ENCODE data around the gene MRPL14. TPM values are rescaled to one million over a fixed set of nuclear protein-coding genes. Genes with fewer than 3 reads are reported as not detected.

Gene MRPL14
- total RNA-seq, 2 donors from 2014 or later = 44.1 to 45.9 TPM

GRCh38 chr6:44161997-44162338 lies 34.7 kb upstream of the MRPL14 start:
- Histone ChIP-seq H3K27me3 (no peaks in the 10 kb centered on the region), H3K4me1 (no peaks in the 10 kb centered on the region), H3K4me3 (no peak overlapping the region), H3K27ac (no peak overlapping the region), H3K36me3 (no peaks in the 10 kb centered on the region), H3K9me3 (no peaks in the 10 kb centered on the region)
- TF ChIP-seq CTCF (IDR thresholded peaks at IDR 0.05) = no peak
- DNase-seq (ENCODE audit: low spot score) = no peak

- Histone ChIP-seq H3K4me1 (no peaks in the 10 kb centered on the region), H3K27me3 (no peaks in the 10 kb centered on the region), H3K27ac (no peak within 1 kb of the TSS), H3K36me3 (no peaks in the 10 kb centered on the region), H3K4me3 (no peak within 1 kb of the TSS), H3K9me3 (no peaks in the 10 kb centered on the region)
- no peak for TF ChIP-seq CTCF (IDR thresholded peaks at IDR 0.05)
- DNase-seq (ENCODE audit: low spot score) = no peak
Measured at GRCh38 chr6:44158770-44159228, 31.5 kb upstream of the MRPL14 start, which contains the start of gene CAPN11. TSS of gene CAPN11 (plus strand) at chr6:44158820. CDS start at chr6:44158849, 29 bp downstream.

- no peaks in the 10 kb centered on the region for H3K4me1 ChIP-seq
- H3K36me3 ChIP-seq = no peaks in the 10 kb centered on the region
- no peak overlapping the region for H3K27ac ChIP-seq
- TF ChIP-seq CTCF (IDR thresholded peaks at IDR 0.05) = no peak
- no peaks in the 10 kb centered on the region for H3K27me3 ChIP-seq
- H3K9me3 ChIP-seq = no peaks in the 10 kb centered on the region
- DNase-seq (ENCODE audit: low spot score) = no peak
- no peak overlapping the region for H3K4me3 ChIP-seq
Measured at GRCh38 chr6:44157152-44157521, 29.9 kb upstream of the MRPL14 start.

- no peaks in the 10 kb centered on the region for H3K9me3 ChIP-seq
- peaks cover 0 to 5% of the 10 kb centered on the region in 2 donors for H3K4me1 ChIP-seq
- no peaks in the 10 kb centered on the region for H3K36me3 ChIP-seq
- H3K27me3 ChIP-seq = no peaks in the 10 kb centered on the region
- no peak for TF ChIP-seq CTCF (IDR thresholded peaks at IDR 0.05)
- H3K27ac ChIP-seq = no peak overlapping the region
- no peak for DNase-seq (ENCODE audit: low spot score)
- no peak overlapping the region for H3K4me3 ChIP-seq
Measured at GRCh38 chr6:44156494-44157151, 29.4 kb upstream of the MRPL14 start.

GRCh38 chr6:44154067-44154466 lies 26.8 kb upstream of the MRPL14 start:
- H3K27ac ChIP-seq = no peak overlapping the region
- H3K4me3 ChIP-seq = no peak overlapping the region
- H3K36me3 ChIP-seq = peaks cover 12% of the 10 kb centered on the region
- no peak for TF ChIP-seq CTCF (IDR thresholded peaks at IDR 0.05)
- no peak for DNase-seq (ENCODE audit: low spot score)
- peaks cover 0 to 19% of the 10 kb centered on the region in 2 donors for H3K4me1 ChIP-seq
- H3K9me3 ChIP-seq = no peaks in the 10 kb centered on the region
- H3K27me3 ChIP-seq = no peaks in the 10 kb centered on the region

- no peak overlapping the region for H3K4me3 ChIP-seq
- TF ChIP-seq CTCF (IDR thresholded peaks at IDR 0.05) = no peak
- no peak overlapping the region for H3K27ac ChIP-seq
- DNase-seq (ENCODE audit: low spot score) = no peak
- no peaks in the 10 kb centered on the region for H3K9me3 ChIP-seq
- H3K36me3 ChIP-seq = peaks cover 24% of the 10 kb centered on the region
- no peaks in the 10 kb centered on the region for H3K27me3 ChIP-seq
- peaks cover 0 to 19% of the 10 kb centered on the region in 2 donors for H3K4me1 ChIP-seq
Measured at GRCh38 chr6:44152533-44152932, 25.3 kb upstream of the MRPL14 start.
